GM12892 (cell line): ENCODE data around the gene INKA1.

Source experiments
- DNase-seq: peaks from one replicate; pipeline ENCODE4 v3.0.0; 2011; ENCODE audit not compliant: insufficient read length
- FAIRE-seq: peaks from 2 replicates; lab custom pipeline; 2011; peaks lifted over from hg19 to GRCh38; lab: Jason Lieb, UNC
- POLR2A ChIP-seq: IDR thresholded peaks from 2 replicates; pipeline ENCODE4 v1.6.1; 2011; ENCODE audit warnings: low read depth, low read length, control low read depth
- POLR2AphosphoS5 ChIP-seq: IDR thresholded peaks from 2 replicates; pipeline ENCODE4 v1.6.1; 2011; ENCODE audit warnings: low read depth, low read length, control low read depth
- TAF1 ChIP-seq: IDR thresholded peaks from 2 replicates; pipeline ENCODE4 v1.6.1; 2011; ENCODE audit warnings: low read depth, mild to moderate bottlenecking, control low read depth, low read length, borderline replicate concordance

INKA1 gene

DNA sequence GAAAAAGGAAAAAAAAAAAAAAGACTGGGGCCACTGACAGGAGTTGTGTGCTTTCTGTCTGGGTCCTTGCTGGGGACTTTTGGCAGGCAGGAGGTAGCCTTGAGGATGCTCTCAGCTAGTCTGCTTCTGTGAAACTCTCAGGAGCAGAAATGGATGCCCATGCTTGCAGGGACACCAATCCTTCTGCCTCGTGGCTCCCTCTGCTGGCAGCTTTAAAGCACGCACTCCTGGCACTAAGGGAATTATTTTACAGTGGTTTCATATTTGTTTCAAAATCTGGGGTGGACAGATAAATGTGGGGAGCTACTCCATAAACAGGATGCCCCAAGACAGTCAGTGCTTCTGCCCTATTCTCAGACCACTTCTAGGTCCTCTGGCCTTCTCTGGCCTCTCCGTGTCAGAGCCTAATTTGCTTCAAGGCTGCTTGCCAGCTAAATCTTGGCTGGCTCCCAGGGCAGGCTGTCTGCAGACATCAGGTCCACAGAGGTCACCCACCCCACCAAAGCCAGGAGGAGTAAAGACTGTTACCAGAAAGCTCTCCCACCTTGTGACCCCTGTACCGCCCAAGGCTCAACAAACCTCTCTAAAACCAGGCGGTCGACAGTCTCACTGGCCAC lies 36.2 kb downstream of the INKA1 start:
- DNase-seq (peak; percentile 58), FAIRE-seq (peak; percentile 94)
- TF ChIP-seq POLR2AphosphoS5 (no peak), POLR2A (no peak), TAF1 (no peak)

DNA sequence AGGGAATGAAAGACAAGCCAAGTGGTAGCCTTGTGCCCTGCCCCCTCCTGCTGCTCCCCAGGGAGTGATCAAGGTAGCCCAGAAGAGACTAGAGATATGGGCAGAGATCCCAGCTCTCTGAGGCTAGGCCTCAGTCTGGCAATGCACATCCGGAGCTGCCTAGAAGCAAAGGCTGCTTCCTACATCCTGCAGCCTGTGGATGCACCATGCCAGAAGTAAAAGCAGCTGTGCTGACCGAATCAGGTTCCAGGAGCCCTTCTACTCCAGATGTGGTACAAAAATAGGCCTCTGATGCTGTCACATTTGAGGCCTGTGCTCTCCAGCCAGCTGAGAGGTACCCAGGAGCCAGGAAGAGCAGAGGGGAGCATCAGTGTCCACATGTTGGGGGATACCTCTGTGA lies 37.3 kb downstream of the INKA1 start:
- no peak for TF ChIP-seq POLR2A
- TF ChIP-seq TAF1 = no peak
- TF ChIP-seq POLR2AphosphoS5 = no peak

DNA sequence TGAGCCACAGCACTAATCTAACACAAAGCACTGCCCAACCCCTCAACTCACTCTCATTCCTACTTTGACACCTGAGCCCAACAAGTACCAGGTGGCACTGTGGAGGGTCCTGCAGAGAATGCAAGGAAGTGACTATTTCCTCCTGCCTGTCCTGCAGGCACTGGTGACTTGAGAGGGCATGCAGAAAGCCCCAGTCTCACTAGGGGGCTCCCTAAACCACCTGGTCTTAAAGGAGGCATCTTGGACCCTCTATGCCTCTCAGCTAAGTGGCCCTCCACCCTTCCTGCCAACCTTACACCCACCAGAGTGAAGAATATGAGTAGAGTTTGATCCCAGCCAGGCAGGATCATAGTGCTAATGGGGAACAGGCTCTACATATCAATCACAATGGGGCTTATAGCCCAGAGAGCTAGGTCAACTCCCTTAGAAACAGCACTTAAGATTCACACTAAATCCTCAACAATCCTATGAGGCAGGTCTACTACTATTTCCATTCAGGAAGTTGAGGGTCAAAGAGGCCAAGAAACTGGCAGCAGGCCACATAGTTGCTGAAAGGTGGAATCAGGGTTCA lies 38.1 kb downstream of the INKA1 start:
- DNase-seq (no peak), FAIRE-seq (no peak)
- TF ChIP-seq POLR2A (no peak), TAF1 (no peak), POLR2AphosphoS5 (no peak)

More for the DNA sequence above, 37.3 kb downstream of the INKA1 start:
- no peak for FAIRE-seq
- DNase-seq = no peak

DNA sequence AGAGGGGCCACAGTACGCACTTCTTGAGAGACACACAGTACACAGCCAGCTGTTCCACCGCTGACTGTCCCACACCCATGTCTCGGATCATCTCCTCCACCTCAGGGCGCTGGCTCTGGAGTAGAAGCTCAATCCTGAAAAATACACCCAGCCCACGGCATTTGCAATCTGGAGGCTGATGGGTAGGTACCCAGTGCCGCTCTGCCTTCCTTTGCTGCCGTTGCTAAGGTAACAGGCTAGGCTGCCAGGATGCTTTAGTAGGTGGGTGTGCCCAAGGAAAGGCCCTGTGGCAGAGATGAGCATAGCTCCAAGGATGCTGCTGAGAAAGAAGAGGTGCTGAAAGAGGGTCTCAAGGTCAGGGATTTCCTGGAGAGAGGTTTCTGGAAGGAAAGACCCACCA lies 38.7 kb downstream of the INKA1 start:
- TF ChIP-seq TAF1 = no peak
- no peak for TF ChIP-seq POLR2A
- TF ChIP-seq POLR2AphosphoS5 = no peak
- DNase-seq = no peak
- FAIRE-seq = no peak

DNA sequence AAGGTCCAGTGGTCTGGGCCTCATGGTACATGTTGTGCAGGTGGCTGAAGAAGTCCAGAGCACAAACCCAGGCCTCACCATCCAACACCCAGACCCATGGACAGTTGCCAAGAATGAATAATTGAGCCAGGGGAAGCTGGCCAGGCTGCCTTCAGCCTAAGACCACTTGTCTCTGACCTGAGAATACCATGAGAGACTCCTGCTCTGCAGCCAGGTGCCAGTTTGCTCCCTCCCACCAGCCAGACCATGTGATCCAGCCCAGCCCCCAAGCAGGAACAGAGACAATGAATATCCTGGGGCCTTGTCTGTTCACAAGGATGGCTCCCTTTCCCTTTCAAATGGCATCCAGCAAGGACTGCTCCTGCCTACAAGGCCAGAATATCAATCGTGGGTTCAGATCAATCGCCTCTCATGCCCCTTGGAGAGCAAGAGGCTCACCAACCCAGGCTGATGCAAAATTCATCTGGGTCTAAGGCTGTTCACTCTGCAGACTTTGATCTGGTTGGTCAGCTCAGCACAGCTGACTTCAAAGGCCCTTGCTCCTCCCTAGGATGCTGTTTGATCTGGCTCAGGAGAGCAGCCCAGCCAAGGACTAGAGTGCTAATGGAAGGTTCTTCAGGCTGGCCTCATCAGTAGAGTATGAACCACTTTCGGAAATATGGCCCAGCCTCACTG lies 39.9 kb downstream of the INKA1 start:
- no peak for FAIRE-seq

DNA sequence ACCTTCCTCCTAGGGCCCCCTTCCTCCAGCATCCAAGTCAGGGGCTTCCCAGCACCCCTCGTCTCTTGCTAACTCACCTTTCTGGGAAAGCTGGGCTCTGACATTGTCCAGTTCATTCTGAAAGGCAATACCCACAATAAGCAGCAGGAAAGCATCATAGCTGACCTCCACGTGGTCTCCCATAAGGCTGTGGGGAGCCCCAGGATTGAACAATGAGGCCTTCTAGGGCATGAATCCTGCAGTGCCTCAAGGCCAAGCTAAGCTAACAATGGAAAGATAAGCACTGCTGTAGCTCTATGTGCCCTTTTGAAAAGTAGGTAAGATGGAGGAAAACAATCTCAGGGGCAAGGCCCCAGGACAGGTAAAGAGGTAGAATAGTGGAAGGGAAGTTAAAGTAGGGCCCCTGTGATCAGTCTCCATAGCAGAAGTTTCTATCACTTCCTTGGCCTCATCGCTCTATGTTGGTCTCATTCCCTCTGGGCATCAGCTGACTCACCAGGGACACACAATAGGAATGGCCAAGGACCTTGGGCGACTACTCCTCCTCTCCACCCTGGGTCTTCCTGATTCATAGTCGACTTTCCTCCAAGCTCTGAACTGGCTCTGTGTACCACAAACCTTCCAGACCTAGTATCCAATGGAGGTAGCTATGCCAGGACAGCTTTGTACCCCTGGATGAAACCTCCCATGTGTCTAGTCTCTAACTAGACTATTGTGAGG lies 41.6 kb downstream of the INKA1 start:
- DNase-seq = no peak
- no peak for FAIRE-seq
- no peak for TF ChIP-seq POLR2A
- no peak for TF ChIP-seq TAF1
- no peak for TF ChIP-seq POLR2AphosphoS5

More for the DNA sequence above, 39.9 kb downstream of the INKA1 start:
- DNase-seq = no peak
- no peak for TF ChIP-seq POLR2A
- no peak for TF ChIP-seq TAF1
- TF ChIP-seq POLR2AphosphoS5 = no peak

DNA sequence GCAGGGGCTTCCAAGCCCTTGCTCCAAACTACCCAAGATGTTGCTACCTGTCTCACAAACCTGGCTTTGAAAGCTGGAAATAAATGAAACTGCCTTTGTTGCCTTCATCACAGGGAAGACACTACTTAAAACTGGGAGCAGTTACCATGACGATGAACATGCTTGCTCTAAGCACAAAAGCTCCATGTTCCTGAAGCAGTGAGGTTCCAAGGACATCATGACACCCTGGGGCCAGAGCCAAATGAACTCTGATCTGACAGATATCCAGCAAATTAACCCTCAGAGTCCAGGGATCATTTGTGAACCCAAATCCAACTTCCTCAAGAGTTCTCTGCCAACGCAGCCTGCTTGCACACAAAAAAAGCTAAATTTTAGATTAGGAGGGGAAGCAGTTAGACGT lies 42.6 kb downstream of the INKA1 start:
- TF ChIP-seq TAF1 (no peak), POLR2A (no peak), POLR2AphosphoS5 (no peak)
- FAIRE-seq (no peak), DNase-seq (no peak)
